ENCODE results near the gene TMEM131L. TPM values are rescaled to one million over a fixed set of nuclear protein-coding genes. Genes with fewer than 3 reads are reported as not detected.
"Not testable (repeated sequence)": the region's sequence is repeated elsewhere in the genome, so short reads cannot be mapped to it uniquely, and the experiment has no call there.

Gene TMEM131L
- polyA plus RNA-seq: 7.0 to 10.3 TPM (median 9.3 TPM) in 3 replicates
- polyA plus RNA-seq (2011; ENCODE audit: low read depth): 7.6 TPM
- 3.1 and 5.0 TPM in 2 replicates for polyA plus RNA-seq (2011; cell fraction: cytosol; rRNA removed)
- polyA plus RNA-seq (2011; cell fraction: nucleus; rRNA removed): 29.1 and 29.5 TPM in 2 replicates
- polyA plus RNA-seq (2012; ENCODE audit: low replicate concordance): 6.1 and 8.0 TPM in 2 replicates
- 11.5 to 33.8 TPM (median 21.1 TPM) in 3 replicates for polyA minus RNA-seq
- polyA minus RNA-seq (2011; cell fraction: cytosol; rRNA and poly(A)+ RNA removed): 7.7 TPM
- 41.9 and 80.6 TPM in 2 replicates for polyA minus RNA-seq (2011; cell fraction: nucleus; rRNA and poly(A)+ RNA removed)

DNA sequence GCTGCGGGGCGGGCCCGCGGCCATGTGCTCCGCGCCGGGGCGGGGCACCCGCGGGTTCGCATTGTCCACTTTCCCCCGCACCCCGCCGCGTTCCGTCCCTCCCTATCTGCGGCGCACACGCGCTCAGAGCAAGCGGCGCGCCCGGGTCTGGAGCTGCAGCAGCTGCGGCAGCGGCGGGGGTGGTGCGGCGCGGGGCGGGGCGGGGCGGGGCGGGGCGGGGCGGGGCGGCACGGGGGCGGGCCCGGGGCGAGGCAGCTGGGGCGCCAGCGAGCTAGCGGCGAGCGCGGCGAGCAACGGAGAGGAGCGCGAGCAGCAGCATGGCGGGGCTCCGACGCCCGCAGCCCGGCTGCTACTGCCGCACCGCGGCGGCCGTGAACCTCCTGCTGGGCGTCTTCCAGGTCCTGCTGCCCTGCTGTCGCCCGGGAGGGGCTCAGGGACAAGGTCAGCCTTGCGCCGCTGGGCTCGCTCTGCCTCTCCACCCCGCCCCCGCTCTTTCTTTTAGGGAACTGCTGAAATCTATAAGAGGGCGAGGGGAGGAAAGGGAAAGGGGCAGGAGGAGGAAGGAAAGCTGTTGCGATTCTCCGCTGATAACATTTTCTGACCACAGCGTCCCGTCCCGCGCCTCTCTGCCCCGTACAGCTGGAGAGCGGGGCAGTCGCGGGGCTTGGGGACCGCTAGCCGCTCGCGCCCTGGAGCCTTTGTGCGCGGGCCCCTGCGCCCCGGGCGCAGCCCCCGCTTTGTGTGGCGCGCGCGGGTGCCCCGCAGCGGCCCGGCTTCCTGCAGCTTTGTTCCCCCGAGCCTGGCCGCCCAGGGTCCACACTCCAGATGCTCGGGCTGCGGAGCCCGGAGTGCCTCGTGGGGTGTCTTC is at the start of gene TMEM131L:
Gene TMEM131L, plus strand, starts transcription at position 280 of the 868 bp plus-strand sequence. Its CDS starts 38 bp downstream, at position 318.
- TF ChIP-seq CTCF (optimal IDR thresholded peaks at IDR 0.05 in 1 of 3, IDR thresholded peaks at IDR 0.05 in 1 of 3, conservative IDR thresholded peaks at IDR 0.05 in 1 of 3; ENCODE audit: extremely low read depth in 1 of 3, insufficient read depth in 2 of 3, low read length in 3 of 3): peak in 2 of 3 experiments; percentile 22 to 25
- TF ChIP-seq EZH2 (IDR thresholded peaks at IDR 0.05; ENCODE audit: low read length): no peak
- Histone ChIP-seq H3K27me3 (ENCODE audit: control insufficient read depth, extremely low read depth, insufficient read depth, low read length) (no peaks in the 10 kb centered on the region), H3K9me3 (ENCODE audit: control insufficient read depth, low read depth, low read length) (no peaks in the 10 kb centered on the region), H3K4me1 (ENCODE audit: control insufficient read depth, extremely low read depth, insufficient read depth, low read length) (peaks cover 26% of the 10 kb centered on the region), H4K20me1 (ENCODE audit: control insufficient read depth, extremely low read depth, insufficient read depth, low read length) (no peaks in the 10 kb centered on the region), H3K36me3 (ENCODE audit: control insufficient read depth in 2 of 2, extremely low read depth in 1 of 2, insufficient read depth in 2 of 2, low read length in 2 of 2) (no peaks in the 10 kb centered on the region), H3K9me1 (ENCODE audit: control insufficient read depth, extremely low read depth, insufficient read depth, low read length) (no peaks in the 10 kb centered on the region), H2AFZ (ENCODE audit: control insufficient read depth, low read length) (peak within 1 kb of the TSS; percentile 94), H3K4me3 (ENCODE audit: control insufficient read depth in 2 of 3, extremely low read depth in 1 of 3, insufficient read depth in 2 of 3, low read depth in 1 of 3, low read length in 3 of 3) (peak within 1 kb of the TSS; percentile 60 to 90 (median 86)), H3K27ac (ENCODE audit: control insufficient read depth, insufficient read depth, low read length) (peak within 1 kb of the TSS; percentile 68), H3K4me2 (ENCODE audit: control insufficient read depth, extremely low read depth, insufficient read depth, low read depth, low read length) (peak within 1 kb of the TSS; percentile 90), H3K9ac (ENCODE audit: control insufficient read depth, extremely low read depth, insufficient read depth, low read length) (peak within 1 kb of the TSS; percentile 84), H3K79me2 (ENCODE audit: control insufficient read depth, insufficient read depth, low read length) (peaks cover 29% of the 10 kb centered on the region)
- no peak for FAIRE-seq
- no peak for DNase-seq (ENCODE audit: low read depth, low spot score)
- dilution Hi-C loops (cut with MboI; ENCODE audit: extremely low pct_ligation_motif_present, low sequenced_read_pairs): no loop called here

DNA sequence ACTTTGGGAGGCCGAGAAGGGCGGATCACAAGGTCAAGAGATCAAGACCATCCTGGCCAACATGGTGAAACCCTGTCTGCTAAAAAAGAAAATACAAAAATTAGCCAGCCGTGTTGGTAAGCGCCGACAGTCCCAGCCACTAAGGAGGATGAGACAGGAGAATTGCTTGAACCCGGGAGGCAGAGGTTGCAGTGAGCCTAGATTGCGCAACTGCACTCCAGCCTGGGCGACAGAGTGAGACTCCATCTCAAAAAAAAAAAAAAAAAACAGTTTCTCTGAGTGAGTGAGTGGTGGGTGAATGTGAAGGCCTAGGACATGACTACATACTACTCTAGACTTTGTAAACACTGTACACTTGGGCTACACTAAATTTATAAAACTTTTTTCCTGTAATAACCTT is 49.7 kb upstream of the TMEM131L start:
- H3K4me2 ChIP-seq (ENCODE audit: control insufficient read depth, extremely low read depth, insufficient read depth, low read depth, low read length); DNase-seq (ENCODE audit: low read depth, low spot score); H3K4me1 ChIP-seq (ENCODE audit: control insufficient read depth, extremely low read depth, insufficient read depth, low read length); H4K20me1 ChIP-seq (ENCODE audit: control insufficient read depth, extremely low read depth, insufficient read depth, low read length); H3K27ac ChIP-seq (ENCODE audit: control insufficient read depth, insufficient read depth, low read length); H3K9me3 ChIP-seq (ENCODE audit: control insufficient read depth, low read depth, low read length); H3K79me2 ChIP-seq (ENCODE audit: control insufficient read depth, insufficient read depth, low read length); H2AFZ ChIP-seq (ENCODE audit: control insufficient read depth, low read length); FAIRE-seq; H3K4me3 ChIP-seq (ENCODE audit: control insufficient read depth in 2 of 3, extremely low read depth in 1 of 3, insufficient read depth in 2 of 3, low read depth in 1 of 3, low read length in 3 of 3); H3K9me1 ChIP-seq (ENCODE audit: control insufficient read depth, extremely low read depth, insufficient read depth, low read length); H3K9ac ChIP-seq (ENCODE audit: control insufficient read depth, extremely low read depth, insufficient read depth, low read length); dilution Hi-C loops (cut with MboI; ENCODE audit: extremely low pct_ligation_motif_present, low sequenced_read_pairs); H3K27me3 ChIP-seq (ENCODE audit: control insufficient read depth, extremely low read depth, insufficient read depth, low read length); H3K36me3 ChIP-seq (ENCODE audit: control insufficient read depth in 2 of 2, extremely low read depth in 1 of 2, insufficient read depth in 2 of 2, low read length in 2 of 2): not testable (repeated sequence)

All from keratinocyte (primary cell).